HepG2 (cell line): Measurements from ENCODE around the gene NPB. TPM values are rescaled to one million over a fixed set of nuclear protein-coding genes. Genes with fewer than 3 reads are reported as not detected.

ENCODE experiments used
- CHD2 ChIP-seq: IDR thresholded peaks from 2 replicates; pipeline ENCODE4 v1.6.1; 2011; ENCODE audit warnings: low read depth, low read length, improper control_type of control experiment
- HMGXB3 ChIP-seq: sonication (generic); formaldehyde crosslinking; IDR thresholded peaks from 2 replicates; pipeline ENCODE4 v1.4.0; 2020; ENCODE audit warnings: missing genetic modification reagents, borderline replicate concordance
- MAZ ChIP-seq, 2 experiments: sonication (generic) in 1 of 2; formaldehyde crosslinking in 1 of 2; IDR thresholded peaks; 2 replicates each; pipeline versions ENCODE4 v1.5.0 to v1.6.1; 2012 to 2020; ENCODE audit warnings: low read depth in 2 of 2, mild to moderate bottlenecking in 2 of 2, borderline replicate concordance in 1 of 2, improper control_type of control experiment in 1 of 2, low read length in 1 of 2, missing genetic modification reagents in 1 of 2, moderate library complexity in 1 of 2
- RAD51 ChIP-seq: fragments of 450-650 bp; IDR thresholded peaks from 2 replicates; pipeline ENCODE4 v1.6.1; 2016; ENCODE audit warnings: borderline replicate concordance
- RERE ChIP-seq: IDR thresholded peaks from 2 replicates; pipeline ENCODE4 v1.6.1; 2016; ENCODE audit warnings: low read depth, missing genetic modification reagents, missing compliant biosample characterization
- ZNF530 ChIP-seq: sonication (generic); formaldehyde crosslinking; IDR thresholded peaks from 2 replicates; pipeline ENCODE4 v1.5.0; 2020; ENCODE audit warnings: low read depth, mild to moderate bottlenecking, missing genetic modification reagents
- ZNF569 ChIP-seq: sonication (generic); formaldehyde crosslinking; IDR thresholded peaks from 2 replicates; pipeline ENCODE4 v1.5.0; 2020; ENCODE audit warnings: mild to moderate bottlenecking, missing genetic modification reagents, moderate library complexity, borderline replicate concordance
- ZNF652 ChIP-seq: IDR thresholded peaks from 2 replicates; pipeline ENCODE4 v1.6.1; 2016; ENCODE audit warnings: low read depth, borderline replicate concordance
- ZNF713 ChIP-seq: sonication (generic); formaldehyde crosslinking; IDR thresholded peaks from 2 replicates; pipeline ENCODE4 v1.4.0; 2020; ENCODE audit warnings: mild to moderate bottlenecking, missing genetic modification reagents
- ZNF747 ChIP-seq: sonication (generic); formaldehyde crosslinking; IDR thresholded peaks from 2 replicates; pipeline ENCODE4 v1.8.1; 2023; ENCODE audit warnings: missing genetic modification reagents, mild to moderate bottlenecking, borderline replicate concordance
- polyA plus RNA-seq, 8 experiments: library from polyadenylated mRNA; depleted of rRNA in 3 of 8; stranded (reverse) in 7 of 8; unstranded in 1 of 8; fragments of >200 nt; fragmentation: Illumina TruSeq in 4 of 8; extraction: Trizol in 4 of 8; gene quantifications; 2 replicates each; pipeline versions ENCODE4 v1.2.1 to v1.2.3, GENCODE V29; 2011 to 2016; ENCODE audit warnings: low read depth in 4 of 8, missing spikeins in 1 of 8, mixed read lengths in 1 of 8; ENCODE audit not compliant: insufficient read depth in 1 of 8
- total RNA-seq, 5 experiments: library from RNA; depleted of rRNA; stranded (reverse); fragments of >200 nt; fragmentation: Illumina TruSeq; extraction: Trizol; gene quantifications; 2 replicates each; pipeline ENCODE4 v1.2.3, GENCODE V29; 2016; ENCODE audit warnings: low read depth in 1 of 5
- TF ChIP-seq, protein P1 (sequence below): sonication (generic); formaldehyde crosslinking; conservative IDR thresholded peaks from 2 replicates; pipeline ENCODE4 v1.5.0; 2020; ENCODE audit warnings: missing genetic modification reagents
- TF ChIP-seq, protein P2 (sequence below): sonication (generic); formaldehyde crosslinking; IDR thresholded peaks from 2 replicates; pipeline ENCODE4 v1.4.0; 2020; ENCODE audit warnings: missing genetic modification reagents, borderline replicate concordance

NPB gene
- total and polyA plus RNA-seq, 2 of the 13 experiments (the other 11 are each of a cell fraction or from before 2014, with no cell fraction given): 0.11 to 0.93 TPM

- peak; percentile 13; the same call in 1 of the 2 replicates for TF ChIP-seq CHD2
- no peak for TF ChIP-seq ZNF713
- peak; percentile 59; the same call in 1 of the 2 replicates for TF ChIP-seq MAZ (IDR thresholded peaks at IDR 0.05; ENCODE audit: borderline replicate concordance, low read depth, low read length)
- peak; percentile 75 for TF ChIP-seq MAZ (CRISPR knock-in tag; IDR thresholded peaks at IDR 0.05; ENCODE audit: low read depth)
- TF ChIP-seq, protein P1, sequence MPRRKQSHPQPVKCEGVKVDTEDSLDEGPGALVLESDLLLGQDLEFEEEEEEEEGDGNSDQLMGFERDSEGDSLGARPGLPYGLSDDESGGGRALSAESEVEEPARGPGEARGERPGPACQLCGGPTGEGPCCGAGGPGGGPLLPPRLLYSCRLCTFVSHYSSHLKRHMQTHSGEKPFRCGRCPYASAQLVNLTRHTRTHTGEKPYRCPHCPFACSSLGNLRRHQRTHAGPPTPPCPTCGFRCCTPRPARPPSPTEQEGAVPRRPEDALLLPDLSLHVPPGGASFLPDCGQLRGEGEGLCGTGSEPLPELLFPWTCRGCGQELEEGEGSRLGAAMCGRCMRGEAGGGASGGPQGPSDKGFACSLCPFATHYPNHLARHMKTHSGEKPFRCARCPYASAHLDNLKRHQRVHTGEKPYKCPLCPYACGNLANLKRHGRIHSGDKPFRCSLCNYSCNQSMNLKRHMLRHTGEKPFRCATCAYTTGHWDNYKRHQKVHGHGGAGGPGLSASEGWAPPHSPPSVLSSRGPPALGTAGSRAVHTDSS (CRISPR knock-in tag): no peak
- peak; percentile 44; the same call in 1 of the 2 replicates for TF ChIP-seq ZNF747 (CRISPR knock-in tag)
- TF ChIP-seq HMGXB3 (CRISPR knock-in tag): no peak
- no peak for TF ChIP-seq RERE
- TF ChIP-seq, protein P2, sequence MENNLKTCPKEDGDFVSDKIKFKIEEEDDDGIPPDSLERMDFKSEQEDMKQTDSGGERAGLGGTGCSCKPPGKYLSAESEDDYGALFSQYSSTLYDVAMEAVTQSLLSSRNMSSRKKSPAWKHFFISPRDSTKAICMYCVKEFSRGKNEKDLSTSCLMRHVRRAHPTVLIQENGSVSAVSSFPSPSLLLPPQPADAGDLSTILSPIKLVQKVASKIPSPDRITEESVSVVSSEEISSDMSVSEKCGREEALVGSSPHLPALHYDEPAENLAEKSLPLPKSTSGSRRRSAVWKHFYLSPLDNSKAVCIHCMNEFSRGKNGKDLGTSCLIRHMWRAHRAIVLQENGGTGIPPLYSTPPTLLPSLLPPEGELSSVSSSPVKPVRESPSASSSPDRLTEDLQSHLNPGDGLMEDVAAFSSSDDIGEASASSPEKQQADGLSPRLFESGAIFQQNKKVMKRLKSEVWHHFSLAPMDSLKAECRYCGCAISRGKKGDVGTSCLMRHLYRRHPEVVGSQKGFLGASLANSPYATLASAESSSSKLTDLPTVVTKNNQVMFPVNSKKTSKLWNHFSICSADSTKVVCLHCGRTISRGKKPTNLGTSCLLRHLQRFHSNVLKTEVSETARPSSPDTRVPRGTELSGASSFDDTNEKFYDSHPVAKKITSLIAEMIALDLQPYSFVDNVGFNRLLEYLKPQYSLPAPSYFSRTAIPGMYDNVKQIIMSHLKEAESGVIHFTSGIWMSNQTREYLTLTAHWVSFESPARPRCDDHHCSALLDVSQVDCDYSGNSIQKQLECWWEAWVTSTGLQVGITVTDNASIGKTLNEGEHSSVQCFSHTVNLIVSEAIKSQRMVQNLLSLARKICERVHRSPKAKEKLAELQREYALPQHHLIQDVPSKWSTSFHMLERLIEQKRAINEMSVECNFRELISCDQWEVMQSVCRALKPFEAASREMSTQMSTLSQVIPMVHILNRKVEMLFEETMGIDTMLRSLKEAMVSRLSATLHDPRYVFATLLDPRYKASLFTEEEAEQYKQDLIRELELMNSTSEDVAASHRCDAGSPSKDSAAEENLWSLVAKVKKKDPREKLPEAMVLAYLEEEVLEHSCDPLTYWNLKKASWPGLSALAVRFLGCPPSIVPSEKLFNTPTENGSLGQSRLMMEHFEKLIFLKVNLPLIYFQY (CRISPR knock-in tag): peak; percentile 38; the same call in 1 of the 2 replicates
- TF ChIP-seq RAD51: no peak
- TF ChIP-seq ZNF530: no peak
- TF ChIP-seq ZNF569: no peak
- TF ChIP-seq ZNF652 (CRISPR knock-in tag): no peak
These were observed 24.6 kb downstream of the NPB start (continued) for GRCh38 chr17:81926451-81927151.
